Frontal cortex (tissue), 4 donors: ENCODE data around the gene SPRED1. TPM values are rescaled to one million over a fixed set of nuclear protein-coding genes. Genes with fewer than 3 reads are reported as not detected.
A peak's percentile ranks its signal among the peaks of the same experiment; 100 is the strongest.

ENCODE experiments used
- DNase-seq, 2 donors: peaks; one replicate each; pipeline ENCODE4 v3.0.0; 2012; ENCODE audit warnings: low spot score in 2 of 2
- FAIRE-seq: peaks from 2 replicates; lab custom pipeline; 2012; peaks lifted over from hg19 to GRCh38; lab: Jason Lieb, UNC
- total RNA-seq: library from RNA; depleted of rRNA; stranded (reverse); fragments of >200 nt; gene quantifications from one replicate; pipeline ENCODE4 v1.2.3, GENCODE V29; 2014
- donor health status: control.
- donor health status: control.
- donor health status: control.

SPRED1 gene
- total RNA-seq, result 70.9 TPM

GRCh38 chr15:38252481-38253350 is at the start of gene SPRED1:
Gene SPRED1, plus strand, starts transcription at chr15:38252836. Its CDS starts 350 bp downstream, at chr15:38253186.
- no peak for FAIRE-seq

GRCh38 chr15:38205526-38206272 is 46.9 kb upstream of the SPRED1 start:
- no peak for DNase-seq
- no peak for FAIRE-seq

More at GRCh38 chr15:38252481-38253350, at the start of gene SPRED1:
- DNase-seq, result peak; percentile 44 to 66

- DNase-seq (no peak), FAIRE-seq (no peak)
These were observed 45.0 kb upstream of the SPRED1 start for GRCh38 chr15:38207621-38208020.

- DNase-seq, result no peak
- FAIRE-seq, result no peak
These were observed 44.4 kb upstream of the SPRED1 start for GRCh38 chr15:38208206-38208605.

GRCh38 chr15:38208779-38209178 is 43.9 kb upstream of the SPRED1 start:
- DNase-seq, result no peak
- no peak for FAIRE-seq

- DNase-seq (no peak), FAIRE-seq (no peak)
These were observed 41.4 kb upstream of the SPRED1 start for GRCh38 chr15:38211249-38211648.

GRCh38 chr15:38211811-38212210 is 40.8 kb upstream of the SPRED1 start:
- FAIRE-seq, result no peak
- DNase-seq, result no peak

GRCh38 chr15:38212729-38213351 is 39.8 kb upstream of the SPRED1 start:
- FAIRE-seq, result no peak
- DNase-seq, result no peak

GRCh38 chr15:38213356-38213755 is 39.3 kb upstream of the SPRED1 start:
- DNase-seq, result no peak
- FAIRE-seq, result no peak

GRCh38 chr15:38215707-38216106 is 36.9 kb upstream of the SPRED1 start:
- FAIRE-seq, result no peak

GRCh38 chr15:38216763-38217162 is 35.9 kb upstream of the SPRED1 start:
- no peak for FAIRE-seq
- DNase-seq, result no peak

More at GRCh38 chr15:38215707-38216106, 36.9 kb upstream of the SPRED1 start:
- DNase-seq, result no peak

- FAIRE-seq, result no peak
- DNase-seq, result no peak
These were observed 35.4 kb upstream of the SPRED1 start for GRCh38 chr15:38217191-38217595.

GRCh38 chr15:38217788-38218609 is 34.6 kb upstream of the SPRED1 start:
- no peak for FAIRE-seq
- DNase-seq, result no peak

GRCh38 chr15:38220606-38221273 is 31.9 kb upstream of the SPRED1 start:
- DNase-seq (no peak), FAIRE-seq (no peak)

- FAIRE-seq (no peak), DNase-seq (no peak)
These were observed 28.1 kb upstream of the SPRED1 start for GRCh38 chr15:38224486-38224885.

- no peak for FAIRE-seq
- no peak for DNase-seq
These were observed 27.3 kb upstream of the SPRED1 start for GRCh38 chr15:38225381-38225780.

GRCh38 chr15:38226608-38227266 is 25.9 kb upstream of the SPRED1 start:
- FAIRE-seq (peak; percentile 98), DNase-seq (peak; percentile 30 to 44)

GRCh38 chr15:38227941-38228340 is 24.7 kb upstream of the SPRED1 start:
- FAIRE-seq, result no peak
- DNase-seq, result no peak

GRCh38 chr15:38228618-38229017 is 24.0 kb upstream of the SPRED1 start:
- DNase-seq, result no peak
- no peak for FAIRE-seq
